ENCODE data around the gene DEPDC1B. TPM values are rescaled to one million over a fixed set of nuclear protein-coding genes. Genes with fewer than 3 reads are reported as not detected.
"Not testable (repeated sequence)": the region's sequence is repeated elsewhere in the genome, so short reads cannot be mapped to it uniquely, and the experiment has no call there.

The DEPDC1B gene
- total and polyA plus RNA-seq, 2 of the 8 experiments (the other 6 are each of a cell fraction or from before 2014, with no cell fraction given): 30.8 to 67.4 TPM

GRCh38 chr5:60682007-60682406, 18.0 kb downstream of the DEPDC1B start:
- H4K20me1 ChIP-seq (replicated peaks in 1 of 2; ENCODE audit: control insufficient read depth in 1 of 2, insufficient read depth in 2 of 2, low read length in 2 of 2); H3K4me1 ChIP-seq (replicated peaks in 1 of 4; ENCODE audit: control insufficient read depth in 3 of 4, insufficient read depth in 4 of 4, low read length in 3 of 4); H2BK15ac ChIP-seq (ENCODE audit: low read length); H3K4me3 ChIP-seq (ENCODE audit: extremely low read depth in 1 of 4, insufficient read depth in 2 of 4, low read depth in 3 of 4, low read length in 4 of 4); H4K5ac ChIP-seq (ENCODE audit: insufficient read length, low read depth, low read length); H4K91ac ChIP-seq (replicated peaks; ENCODE audit: insufficient read length, low read length); H3K23ac ChIP-seq (ENCODE audit: insufficient read length); H2BK20ac ChIP-seq (ENCODE audit: low read length); DNase-seq (ENCODE audit: low read depth in 1 of 2, low spot score in 2 of 2); H4K8ac ChIP-seq (ENCODE audit: extremely low read depth, insufficient read depth, low read length); H3K9me3 ChIP-seq (ENCODE audit: insufficient read depth in 2 of 2, low read depth in 1 of 2, low read length in 1 of 2); H3K27me3 ChIP-seq (replicated peaks in 1 of 4; ENCODE audit: control insufficient read depth in 3 of 4, extremely low read depth in 1 of 4, insufficient read depth in 3 of 4, low read length in 3 of 4); H3K9ac ChIP-seq (replicated peaks in 1 of 4; ENCODE audit: extremely low read depth in 1 of 4, low read depth in 3 of 4, low read length in 3 of 4); FAIRE-seq; H2BK12ac ChIP-seq (ENCODE audit: low read depth, low read length); H2AFZ ChIP-seq (ENCODE audit: low read length); CTCF ChIA-PET (ENCODE audit: partially characterized antibody); H3K23me2 ChIP-seq (ENCODE audit: low read depth, low read length); H3K18ac ChIP-seq (ENCODE audit: extremely low read depth, low read length); H3K79me1 ChIP-seq (ENCODE audit: low read depth, low read length); H3K27ac ChIP-seq (ENCODE audit: low read depth, low read length); H3K4me2 ChIP-seq (ENCODE audit: insufficient read depth in 1 of 2, low read depth in 2 of 2, low read length in 2 of 2); H3K14ac ChIP-seq (ENCODE audit: insufficient read length); H2AK5ac ChIP-seq (ENCODE audit: low read depth, low read length); H3K4ac ChIP-seq (replicated peaks; ENCODE audit: insufficient read length, low read depth, low read length); POLR2A ChIA-PET (ENCODE audit: partially characterized antibody); H2BK120ac ChIP-seq (replicated peaks; ENCODE audit: low read depth, low read length); H3K56ac ChIP-seq (replicated peaks; ENCODE audit: insufficient read length, low read depth, low read length); H2BK5ac ChIP-seq (ENCODE audit: low read depth, low read length): not testable (repeated sequence)
- 93% methylated on average over 5 of the region's 5 CpGs; no CpG with 5 or more reads in 1 of the 2 experiments for WGBS, 2 experiments (ENCODE audit: extremely low coverage in 1 of 2, insufficient coverage in 1 of 2, insufficient read length in 1 of 2, insufficient replicate concordance in 2 of 2, low coverage in 1 of 2, low lambda C conversion rate in 2 of 2, missing lambda C conversion rate in 1 of 2)
- peaks cover 6 to 24% (median 12%) of the 10 kb centered on the region in 4 experiments; a peak in 6 of 8 replicates for H3K36me3 ChIP-seq (ENCODE audit: control insufficient read depth in 2 of 4, insufficient read depth in 4 of 4, low read length in 3 of 4)
- peaks cover 3 to 98% of the 10 kb centered on the region in 2 experiments; a peak in 2 of 4 replicates for H3K79me2 ChIP-seq (ENCODE audit: control insufficient read depth in 1 of 2, insufficient read depth in 2 of 2, low read length in 2 of 2)

All from H1 (cell line).